Ramos (cell line): Measurements from ENCODE around the gene PFKFB4.
"Not testable (repeated sequence)": the region's sequence is repeated elsewhere in the genome, so short reads cannot be mapped to it uniquely, and the experiment has no call there.

Experiments
- in situ Hi-C: fragments of 300-500 bp; cut with MboI; formaldehyde crosslinking; loops from one replicate; pipeline ENCODE4 v1.14.3; 2022; ENCODE audit warnings: low sequenced_read_pairs; ENCODE audit not compliant: unreplicated experiment

PFKFB4 gene

GRCh38 chr3:48503401-48504050, 53.1 kb downstream of the PFKFB4 start:
- in situ Hi-C loops = no loop called here

DNA sequence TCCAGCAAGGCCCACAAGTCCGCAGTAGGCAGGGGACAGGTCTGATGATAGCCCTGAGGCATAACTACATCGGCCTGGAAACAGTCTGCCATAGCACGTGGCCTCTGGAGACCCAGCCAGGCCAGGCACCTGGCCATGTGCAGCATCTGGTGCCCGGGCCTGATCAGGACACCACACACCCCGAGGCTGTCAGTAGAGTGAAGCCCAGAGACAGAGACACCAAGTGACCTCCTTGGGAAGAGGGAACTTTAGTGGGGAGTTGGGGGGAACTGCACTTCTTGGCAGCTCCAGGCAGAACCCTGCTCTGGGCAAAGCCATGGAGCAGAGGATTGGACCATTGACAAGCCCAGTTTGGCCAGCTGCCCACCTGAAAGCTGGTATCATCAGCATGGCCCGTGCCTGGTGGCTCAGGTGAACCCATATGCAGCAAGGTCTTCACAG, 53.9 kb downstream of the PFKFB4 start:
- in situ Hi-C loops = no loop called here

DNA sequence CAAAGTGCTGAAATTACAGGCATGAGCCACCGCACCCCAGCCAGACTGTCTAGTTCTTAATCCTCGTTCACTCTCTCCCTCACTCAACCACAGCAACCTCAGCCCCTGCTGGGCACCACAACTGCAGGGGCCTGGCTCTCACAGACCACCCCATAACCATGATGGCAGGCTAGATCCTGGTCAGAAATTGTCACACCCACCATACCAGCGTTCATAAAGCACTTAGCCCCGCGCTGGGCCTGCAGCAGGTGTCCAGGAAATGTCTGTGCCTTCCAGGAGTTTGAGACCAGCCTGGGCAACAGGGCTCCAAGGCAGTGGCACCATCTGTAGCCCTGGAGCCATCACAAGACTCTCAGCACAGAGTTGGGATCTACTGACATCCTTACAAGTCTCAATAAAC, 54.5 kb downstream of the PFKFB4 start:
- in situ Hi-C loops = no loop called here

DNA sequence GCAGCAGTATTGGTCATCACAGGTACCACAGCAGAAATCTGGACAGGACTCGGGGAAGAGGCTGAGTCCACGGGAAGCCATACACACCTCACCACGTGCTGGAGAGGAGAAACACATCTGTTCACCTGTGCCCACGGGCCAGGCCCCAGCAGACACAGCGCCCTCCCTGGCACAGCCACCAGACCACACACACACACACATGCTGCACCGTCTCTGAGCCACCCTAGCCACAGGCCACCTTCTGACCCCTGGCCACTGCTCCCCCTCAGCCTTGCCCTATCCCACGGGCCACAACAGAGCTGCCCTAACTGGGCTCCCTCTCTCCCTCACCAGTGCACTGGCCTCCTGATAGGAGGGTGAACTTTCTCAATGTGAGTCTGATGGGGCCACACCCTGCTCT, 55.4 kb downstream of the PFKFB4 start:
- in situ Hi-C loops = no loop called here

- in situ Hi-C loops = no loop called here
These were observed 55.9 kb downstream of the PFKFB4 start for GRCh38 chr3:48500656-48501055.

DNA sequence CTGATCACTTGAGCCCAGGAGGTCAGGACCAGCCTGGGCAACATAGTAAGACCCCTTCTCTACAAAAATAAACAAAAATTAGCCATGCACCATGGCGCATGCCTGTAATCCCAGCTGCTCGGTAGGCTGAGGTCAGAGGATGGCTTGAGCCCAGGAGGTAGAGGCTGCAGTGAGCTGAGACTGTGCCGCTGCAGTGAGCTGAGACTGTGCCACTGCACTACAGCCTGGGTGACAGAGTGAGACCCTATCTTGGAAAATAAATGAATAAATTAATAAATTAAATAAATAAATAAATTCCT, 63.5 kb downstream of the PFKFB4 start:
- in situ Hi-C loops = no loop called here

DNA sequence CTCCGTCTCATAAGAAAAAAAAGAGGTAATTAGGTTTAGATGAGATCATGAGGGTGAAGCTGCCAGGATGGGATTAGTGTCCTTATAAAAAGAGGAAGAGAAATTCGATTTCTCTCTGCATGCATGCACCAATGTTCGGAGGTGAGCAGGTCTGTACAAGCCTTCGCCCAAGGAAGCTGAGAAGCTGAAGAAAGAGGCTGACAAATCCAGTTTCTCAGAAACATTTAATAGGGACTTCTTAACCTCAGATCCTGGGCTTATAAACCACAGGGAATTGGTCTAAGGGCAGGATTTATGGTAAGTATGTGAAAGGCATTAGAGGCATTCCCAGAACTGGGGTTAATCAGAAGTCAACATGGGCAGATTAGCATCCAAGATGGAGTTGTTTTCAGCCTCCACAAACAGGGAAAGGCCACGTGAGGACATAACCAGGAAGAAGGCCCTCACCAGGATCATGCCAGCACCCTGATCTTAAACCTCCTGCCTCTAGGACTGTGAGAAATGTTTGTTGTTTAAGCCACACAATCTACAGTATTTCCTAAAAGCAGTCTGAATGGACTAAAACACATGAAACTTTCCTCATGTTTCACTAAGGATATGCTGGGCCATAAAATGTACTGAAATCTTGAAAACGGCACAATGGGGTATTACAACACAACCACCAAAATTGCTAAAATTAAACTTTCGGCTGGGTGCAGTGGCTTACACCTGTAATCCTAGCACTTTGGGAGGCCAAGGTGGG, 64.0 kb downstream of the PFKFB4 start:
- in situ Hi-C loops = no loop called here

DNA sequence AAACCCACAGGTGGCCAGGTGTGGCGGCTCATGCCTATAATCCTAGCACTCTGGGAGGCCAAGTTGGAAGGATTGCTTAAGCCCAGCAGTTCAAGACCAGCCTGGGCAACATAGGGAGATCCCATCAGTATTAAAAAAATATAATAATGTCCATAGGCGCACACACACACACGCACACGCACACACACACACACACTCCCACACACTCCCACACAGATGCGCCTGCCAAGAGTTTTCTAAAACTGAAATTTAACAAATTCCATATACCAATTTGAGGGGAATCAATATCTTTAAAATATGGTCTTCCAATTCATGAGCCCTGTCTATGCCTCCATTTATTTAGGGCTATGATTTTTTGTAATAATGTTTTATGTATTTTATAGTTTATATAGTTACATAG, 69.7 kb downstream of the PFKFB4 start:
- in situ Hi-C loops = no loop called here

DNA sequence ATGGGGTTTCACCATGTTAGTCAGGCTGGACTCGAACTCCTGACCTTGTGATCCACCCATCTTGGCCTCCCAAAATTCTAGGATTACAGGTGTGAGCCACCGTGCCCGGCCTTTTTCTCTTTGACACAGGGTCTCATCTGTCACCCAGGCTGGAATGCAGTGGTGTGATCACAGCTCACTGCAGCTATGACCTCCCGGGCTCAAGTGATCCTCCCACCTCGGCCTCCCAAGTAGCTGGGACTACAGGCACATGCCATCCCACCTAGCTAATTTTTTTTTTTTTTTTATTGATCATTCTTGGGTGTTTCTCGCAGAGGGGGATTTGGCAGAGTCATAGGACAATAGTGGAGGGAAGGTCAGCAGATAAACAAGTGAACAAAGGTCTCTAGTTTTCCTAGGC, 73.8 kb downstream of the PFKFB4 start:
- in situ Hi-C loops = not testable (repeated sequence)

DNA sequence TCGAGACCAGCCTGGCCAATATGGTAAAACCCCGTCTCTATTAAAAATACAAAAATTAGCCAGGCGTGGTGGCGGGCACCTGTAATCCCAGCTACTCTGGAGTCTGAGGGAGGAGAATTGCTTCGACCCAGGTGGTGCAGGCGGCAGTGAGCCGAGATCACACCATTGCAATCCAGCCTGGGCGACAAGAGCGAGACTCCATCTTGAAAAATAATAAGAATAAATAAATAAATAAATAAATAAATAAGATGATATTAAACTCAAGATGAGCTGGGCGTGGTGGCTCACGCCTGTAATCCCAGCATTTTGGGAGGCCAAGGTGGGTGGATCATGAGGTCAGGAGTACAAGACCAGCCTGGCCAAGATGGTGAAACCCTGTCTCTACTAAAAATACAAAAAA, 75.7 kb downstream of the PFKFB4 start:
- in situ Hi-C loops = not testable (repeated sequence)

- in situ Hi-C loops = no loop called here
These were observed 77.7 kb downstream of the PFKFB4 start for GRCh38 chr3:48478626-48479555.

- in situ Hi-C loops = no loop called here
These were observed 78.6 kb downstream of the PFKFB4 start for GRCh38 chr3:48477959-48478520.

DNA sequence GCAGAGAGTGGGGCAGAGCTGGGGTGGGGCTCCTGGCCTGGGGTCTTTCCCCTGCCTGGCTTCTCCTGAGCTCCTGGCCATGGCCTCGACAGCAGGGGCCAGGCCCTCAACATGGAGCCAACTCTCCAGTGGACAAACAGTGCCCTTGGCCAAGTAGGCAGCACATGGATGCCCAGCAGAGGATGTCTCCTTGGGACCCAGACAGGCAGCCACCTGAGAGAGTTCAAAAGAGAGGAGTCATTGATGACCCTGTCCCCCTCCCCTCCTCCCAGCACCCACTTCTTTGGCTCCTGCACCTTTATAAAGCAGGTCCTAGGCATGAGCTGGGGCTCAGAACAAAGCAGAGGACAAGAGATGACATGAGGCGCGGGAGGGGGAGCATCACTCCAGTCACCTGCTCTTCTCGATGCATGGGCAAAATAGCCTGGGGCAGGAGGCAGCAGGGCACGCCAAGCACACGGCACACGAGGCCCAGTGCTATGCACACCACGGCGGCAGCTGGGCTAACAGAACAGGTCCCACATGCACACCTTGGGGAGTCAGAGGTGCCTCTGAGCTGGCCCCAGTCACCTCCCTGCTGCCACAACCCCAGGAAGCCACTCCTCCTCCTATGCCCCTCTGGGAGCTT, 80.1 kb downstream of the PFKFB4 start:
- in situ Hi-C loops = no loop called here

- in situ Hi-C loops = no loop called here
These were observed 81.4 kb downstream of the PFKFB4 start for GRCh38 chr3:48475188-48475587.

DNA sequence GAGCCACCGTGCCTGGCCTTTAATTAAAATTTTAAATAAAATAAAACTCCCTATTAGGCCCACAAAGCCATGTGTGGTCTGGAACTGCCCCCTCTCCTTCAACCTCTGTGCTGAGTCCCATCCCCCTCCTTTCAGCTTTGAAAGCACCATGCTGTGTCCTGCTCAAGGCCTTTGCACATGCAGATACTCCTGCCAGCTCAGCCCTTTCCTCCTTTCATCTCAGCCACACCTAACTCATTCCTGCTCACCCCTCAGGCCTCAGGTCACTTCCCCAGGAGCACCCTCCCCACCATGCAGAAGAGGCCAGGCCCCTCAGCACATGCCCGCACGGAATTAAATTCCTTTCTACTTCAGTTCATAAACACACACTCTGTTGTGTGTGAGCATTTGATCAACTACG, 82.0 kb downstream of the PFKFB4 start:
- in situ Hi-C loops = no loop called here

- in situ Hi-C loops = not testable (repeated sequence)
These were observed 82.6 kb downstream of the PFKFB4 start for GRCh38 chr3:48474031-48474430.

DNA sequence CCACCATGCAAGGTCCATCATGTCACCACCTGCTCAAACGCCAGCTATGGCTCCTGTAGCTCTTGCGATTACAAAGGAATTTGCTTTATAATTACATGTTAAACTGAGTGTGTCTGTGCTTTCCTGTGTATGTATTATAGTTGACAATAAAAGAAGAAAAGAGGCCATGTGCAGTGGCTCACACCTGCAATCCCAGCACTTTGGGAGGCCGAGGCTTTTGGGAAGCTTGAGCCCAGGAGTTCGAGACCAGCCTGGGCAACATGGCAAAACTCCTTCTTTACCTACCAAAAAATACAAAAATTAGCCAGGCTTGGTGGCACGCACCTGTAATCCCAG, 83.0 kb downstream of the PFKFB4 start:
- in situ Hi-C loops = no loop called here

DNA sequence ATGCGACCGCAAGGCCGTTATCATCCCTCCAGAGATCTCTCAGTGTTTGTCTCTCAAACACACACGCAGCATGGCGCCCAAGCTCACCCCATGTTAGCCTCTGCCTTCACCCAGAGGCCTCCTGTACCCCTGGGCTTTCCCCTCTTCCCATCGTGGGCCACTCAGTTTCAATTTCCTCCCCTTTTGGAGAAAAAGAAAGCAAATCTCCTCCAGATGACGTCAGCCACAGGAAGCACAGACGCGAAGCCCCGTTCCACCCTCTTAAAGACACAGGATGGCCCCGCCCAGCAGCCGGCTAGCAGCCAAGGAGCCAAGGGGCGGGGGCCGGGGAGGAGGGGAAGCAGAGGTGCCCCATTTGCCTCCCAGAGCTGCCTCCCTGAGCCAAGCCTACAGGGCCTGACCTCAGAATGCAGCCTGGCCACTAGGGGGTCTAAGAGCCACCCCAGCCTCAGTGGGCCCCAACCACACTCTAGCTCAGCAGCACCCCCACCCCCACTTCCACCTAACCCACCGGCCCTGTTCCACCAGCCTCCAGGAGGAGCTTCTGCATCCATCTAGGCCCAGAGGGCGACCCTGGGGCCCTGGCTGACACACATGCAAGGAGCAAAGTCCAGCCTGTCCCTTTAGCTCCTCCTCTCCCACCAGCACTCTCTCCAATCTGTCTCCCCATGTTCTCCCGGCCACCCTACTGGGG, 83.5 kb downstream of the PFKFB4 start:
- in situ Hi-C loops = no loop called here

GRCh38 chr3:48472673-48472922, 84.0 kb downstream of the PFKFB4 start:
- in situ Hi-C loops = no loop called here

DNA sequence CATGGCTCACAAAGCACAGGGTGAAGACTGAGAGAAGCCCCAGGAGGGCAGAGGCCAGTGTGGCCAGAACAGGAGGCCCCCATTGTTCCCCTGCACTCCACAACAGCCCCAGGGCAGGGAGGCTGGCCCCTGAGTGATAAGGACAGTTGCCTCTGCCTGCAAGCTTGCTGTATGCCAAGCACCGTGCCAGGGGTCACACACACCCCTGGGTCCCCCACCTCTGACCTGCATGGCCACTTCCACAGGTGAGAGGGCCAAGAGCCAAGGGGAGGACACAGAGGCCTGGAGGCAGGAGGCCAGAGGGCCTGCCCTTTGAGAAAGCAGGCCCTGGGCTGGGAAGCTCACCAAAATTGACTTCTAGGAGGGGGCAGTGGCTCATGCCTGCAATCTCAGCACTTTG, 86.3 kb downstream of the PFKFB4 start:
- in situ Hi-C loops = no loop called here
